CD8-positive, alpha-beta memory T cell (primary cell): ENCODE measurements around the gene SIPA1L3. TPM values are rescaled to one million over a fixed set of nuclear protein-coding genes. Genes with fewer than 3 reads are reported as not detected.

Source experiments
- CTCF ChIA-PET: fragments of 350-600 bp; sonication (Branson Sonifier 250); formaldehyde crosslinking; loops from one replicate; lab custom pipeline; 2021; ENCODE audit warnings: antibody characterized with exemption; lab: Charles Lee
- POLR2A ChIA-PET: fragments of 350-600 bp; sonication (Branson Sonifier 250); formaldehyde crosslinking; loops from one replicate; lab custom pipeline; 2021; ENCODE audit warnings: antibody characterized with exemption; lab: Charles Lee
- DNase-seq, 5 donors: peaks; one replicate each; pipeline versions ENCODE4 v3.0.0 to v3.0.0-alpha.2; 2020 to 2022; ENCODE audit warnings: mixed read lengths in 1 of 5
- H3K27ac ChIP-seq: one replicate; pipeline ENCODE4 v1.7.0; 2013; ENCODE audit warnings: low read depth, mild to moderate bottlenecking, low read length, moderate library complexity
- H3K27me3 ChIP-seq: 2 replicates; pipeline ENCODE4 v1.7.0; 2013; ENCODE audit warnings: low read length, mild to moderate bottlenecking; ENCODE audit not compliant: insufficient read depth, poor library complexity, severe bottlenecking
- H3K36me3 ChIP-seq: 2 replicates; pipeline ENCODE4 v1.7.0; 2013; ENCODE audit warnings: mild to moderate bottlenecking, low read length, moderate library complexity; ENCODE audit not compliant: insufficient read depth
- H3K4me1 ChIP-seq: 2 replicates; pipeline ENCODE4 v1.7.0; 2013; ENCODE audit warnings: mild to moderate bottlenecking, low read length, moderate library complexity; ENCODE audit not compliant: insufficient read depth
- H3K4me3 ChIP-seq: 2 replicates; pipeline ENCODE4 v1.7.0; 2013; ENCODE audit warnings: mild to moderate bottlenecking, low read length
- H3K9me3 ChIP-seq: 2 replicates; pipeline ENCODE4 v1.7.0; 2013; ENCODE audit warnings: mild to moderate bottlenecking, low read length
- H3K27ac Mint-ChIP-seq, 8 donors: one replicate each; pipeline ENCODE4 v1.8.0; 2020 to 2021; ENCODE audit warnings: mixed read lengths in 8 of 8, mild to moderate bottlenecking in 6 of 8, inconsistent platforms in 3 of 8, moderate library complexity in 3 of 8
- H3K27me3 Mint-ChIP-seq, 2 donors: one replicate each; pipeline ENCODE4 v1.8.0; 2020 to 2021; ENCODE audit warnings: mixed read lengths in 2 of 2, mild to moderate bottlenecking in 1 of 2, moderate library complexity in 1 of 2
- H3K36me3 Mint-ChIP-seq, 3 donors: one replicate each; pipeline ENCODE4 v1.8.0; 2020 to 2021; ENCODE audit warnings: mixed read lengths in 3 of 3, inconsistent platforms in 1 of 3, mild to moderate bottlenecking in 1 of 3
- H3K4me1 Mint-ChIP-seq, 3 donors: one replicate each; pipeline ENCODE4 v1.8.0; 2020 to 2021; ENCODE audit warnings: mixed read lengths in 3 of 3, inconsistent platforms in 1 of 3, mild to moderate bottlenecking in 1 of 3
- H3K4me3 Mint-ChIP-seq, 7 donors: one replicate each; pipeline ENCODE4 v1.8.0; 2020 to 2021; ENCODE audit warnings: mixed read lengths in 7 of 7, mild to moderate bottlenecking in 6 of 7, moderate library complexity in 4 of 7, inconsistent platforms in 2 of 7
- H3K9me3 Mint-ChIP-seq, 5 donors: one replicate each; pipeline ENCODE4 v1.8.0; 2020 to 2022; ENCODE audit warnings: mixed read lengths in 5 of 5, mild to moderate bottlenecking in 3 of 5, moderate library complexity in 2 of 5, inconsistent platforms in 1 of 5
- polyA plus RNA-seq: library from polyadenylated mRNA; unstranded; fragments of 300-500 nt; fragmentation: Illumina TruSeq; gene quantifications from one replicate; pipeline ENCODE4 v1.2.3, GENCODE V29; 2021
- total RNA-seq, 2 experiments: library from RNA; stranded (reverse); gene quantifications; one replicate each; pipeline ENCODE4 v1.2.3, GENCODE V29; 2021

The SIPA1L3 gene
- total and polyA plus RNA-seq, 3 experiments from 2014 or later = 5.4 to 14.8 (median 11.5) TPM

GRCh38 chr19:38056646-38057045 lies 149.6 kb downstream of the SIPA1L3 start:
- ChIA-PET POLR2A (no interaction called here), CTCF (no interaction called here)
- no peak overlapping the region for H3K27ac Mint-ChIP-seq
- Histone ChIP-seq H3K27me3 (no peaks in the 10 kb centered on the region), H3K4me1 (peaks cover 13% of the 10 kb centered on the region), H3K4me3 (no peak overlapping the region), H3K9me3 (no peaks in the 10 kb centered on the region), H3K36me3 (no peaks in the 10 kb centered on the region), H3K27ac (no peak overlapping the region)
- DNase-seq = no peak
- H3K27me3 Mint-ChIP-seq = no peaks in the 10 kb centered on the region
- H3K9me3 Mint-ChIP-seq = no peaks in the 10 kb centered on the region
- peaks cover 0 to 16% (median 9%) of the 10 kb centered on the region in 3 donors for H3K4me1 Mint-ChIP-seq
- H3K36me3 Mint-ChIP-seq = peaks cover 0 to 2% (median 0%) of the 10 kb centered on the region in 3 donors
- H3K4me3 Mint-ChIP-seq = no peak overlapping the region

DNA sequence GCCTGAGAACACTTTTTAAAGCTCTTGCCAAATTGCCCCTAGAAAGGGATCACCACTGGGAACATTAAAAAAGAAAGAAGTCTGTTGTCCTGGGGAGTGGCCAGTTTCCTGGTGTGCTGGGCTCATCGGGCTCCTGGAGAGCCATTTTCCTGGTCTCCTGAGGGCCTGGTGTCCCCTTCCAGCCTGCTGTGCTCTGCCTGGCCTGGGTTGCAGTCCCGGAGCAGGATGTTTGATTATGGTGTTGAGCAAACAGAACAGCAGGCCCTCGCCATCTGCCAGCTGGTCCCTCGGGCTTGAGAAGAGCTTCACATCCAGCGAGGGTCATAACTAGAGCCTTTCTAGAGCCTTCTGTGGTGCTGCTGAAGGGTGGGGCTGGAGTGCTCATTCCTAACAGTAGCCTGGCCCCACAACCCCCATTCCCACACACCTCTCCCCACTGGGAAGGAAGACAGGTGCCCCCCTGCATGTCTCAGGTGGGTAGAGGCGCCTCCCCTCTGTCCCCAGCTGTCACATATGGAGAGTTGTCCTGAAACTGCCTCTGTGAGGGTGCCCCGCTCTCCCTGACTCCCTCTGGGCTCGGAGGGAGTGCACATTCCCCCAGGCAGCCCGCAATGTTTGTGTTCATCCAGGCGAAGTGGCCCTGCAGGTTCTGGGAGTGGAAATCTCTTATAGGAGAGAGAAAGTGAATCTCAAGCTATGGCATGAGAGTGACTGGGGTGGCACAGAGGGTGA lies 151.1 kb downstream of the SIPA1L3 start:
- H3K27me3 ChIP-seq = no peaks in the 10 kb centered on the region
- Mint-ChIP-seq H3K36me3 (peaks cover 0 to 5% (median 0%) of the 10 kb centered on the region in 3 donors), H3K4me1 (peaks cover 0 to 16% (median 11%) of the 10 kb centered on the region in 3 donors), H3K27me3 (no peaks in the 10 kb centered on the region), H3K27ac (peak overlapping the region in 2 of 8 donors; percentile 19 to 52), H3K9me3 (no peaks in the 10 kb centered on the region), H3K4me3 (peak overlapping the region in 1 of 7 donors; percentile 54)
- no peaks in the 10 kb centered on the region for H3K9me3 ChIP-seq
- DNase-seq = no peak
- H3K27ac ChIP-seq = no peak overlapping the region
- no peaks in the 10 kb centered on the region for H3K36me3 ChIP-seq
- H3K4me3 ChIP-seq = no peak overlapping the region
- H3K4me1 ChIP-seq = peaks cover 13% of the 10 kb centered on the region
- CTCF ChIA-PET = interaction anchor here (0.8 kb wide), 1 partner anchor 156 kb away, joined by 3 read pairs; no protein-coding TSS in a partner anchor
- POLR2A ChIA-PET = no interaction called here

- Mint-ChIP-seq H3K9me3 (no peaks in the 10 kb centered on the region), H3K27ac (peak overlapping the region in 1 of 8 donors; percentile 17), H3K4me1 (peaks cover 0 to 16% (median 11%) of the 10 kb centered on the region in 3 donors), H3K27me3 (no peaks in the 10 kb centered on the region), H3K4me3 (no peak overlapping the region), H3K36me3 (peaks cover 0 to 5% (median 2%) of the 10 kb centered on the region in 3 donors)
- Histone ChIP-seq H3K27me3 (no peaks in the 10 kb centered on the region), H3K4me1 (peaks cover 13% of the 10 kb centered on the region), H3K4me3 (no peak overlapping the region), H3K27ac (no peak overlapping the region), H3K9me3 (no peaks in the 10 kb centered on the region), H3K36me3 (no peaks in the 10 kb centered on the region)
- CTCF ChIA-PET = no interaction called here
- DNase-seq = no peak
- POLR2A ChIA-PET = no interaction called here
These were observed 152.9 kb downstream of the SIPA1L3 start for GRCh38 chr19:38059897-38060296.

DNA sequence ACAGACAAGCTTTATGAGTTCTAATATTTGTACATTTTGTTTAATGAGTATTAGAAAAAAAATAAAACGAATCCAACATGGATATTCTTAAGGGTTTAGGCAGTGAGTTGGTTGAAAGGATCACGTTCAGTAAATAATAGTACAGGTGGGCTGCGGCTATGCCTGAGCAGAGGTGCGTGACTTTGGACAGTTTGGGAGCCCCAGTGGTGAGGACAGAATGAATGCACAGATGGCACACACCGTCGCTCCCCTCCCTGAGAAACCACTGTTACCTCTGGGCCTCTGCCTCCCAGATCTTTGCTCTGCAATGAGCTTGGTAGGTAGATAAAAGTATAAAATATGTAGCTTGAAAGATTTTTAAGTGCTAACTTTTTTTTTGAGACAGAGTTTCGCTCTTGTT lies 153.3 kb downstream of the SIPA1L3 start:
- peaks cover 13% of the 10 kb centered on the region for H3K4me1 ChIP-seq
- H3K27ac ChIP-seq = no peak overlapping the region
- H3K4me3 Mint-ChIP-seq = no peak overlapping the region
- H3K9me3 Mint-ChIP-seq = no peaks in the 10 kb centered on the region
- no peak overlapping the region for H3K4me3 ChIP-seq
- peaks cover 0 to 16% (median 11%) of the 10 kb centered on the region in 3 donors for H3K4me1 Mint-ChIP-seq
- H3K27ac Mint-ChIP-seq = peak overlapping the region in 1 of 8 donors; percentile 17
- no peaks in the 10 kb centered on the region for H3K9me3 ChIP-seq
- no peak for DNase-seq
- H3K36me3 Mint-ChIP-seq = peaks cover 0 to 5% (median 2%) of the 10 kb centered on the region in 3 donors
- H3K27me3 Mint-ChIP-seq = no peaks in the 10 kb centered on the region
- H3K36me3 ChIP-seq = no peaks in the 10 kb centered on the region
- POLR2A ChIA-PET = no interaction called here
- no peaks in the 10 kb centered on the region for H3K27me3 ChIP-seq
- CTCF ChIA-PET = no interaction called here

GRCh38 chr19:38061294-38061693 lies 154.3 kb downstream of the SIPA1L3 start:
- Mint-ChIP-seq H3K4me3 (no peak overlapping the region), H3K27me3 (no peaks in the 10 kb centered on the region), H3K27ac (peak overlapping the region in 1 of 8 donors; percentile 66), H3K4me1 (peaks cover 0 to 13% (median 10%) of the 10 kb centered on the region in 3 donors), H3K9me3 (no peaks in the 10 kb centered on the region), H3K36me3 (peaks cover 0 to 5% (median 2%) of the 10 kb centered on the region in 3 donors)
- Histone ChIP-seq H3K9me3 (no peaks in the 10 kb centered on the region), H3K27me3 (no peaks in the 10 kb centered on the region), H3K27ac (no peak overlapping the region), H3K4me3 (no peak overlapping the region), H3K36me3 (no peaks in the 10 kb centered on the region), H3K4me1 (peaks cover 13% of the 10 kb centered on the region)
- DNase-seq = no peak
- CTCF ChIA-PET = no interaction called here
- POLR2A ChIA-PET = no interaction called here

GRCh38 chr19:38062959-38063761 lies 156.2 kb downstream of the SIPA1L3 start:
- Histone ChIP-seq H3K36me3 (no peaks in the 10 kb centered on the region), H3K4me1 (peaks cover 13% of the 10 kb centered on the region), H3K27ac (no peak overlapping the region), H3K27me3 (no peaks in the 10 kb centered on the region), H3K4me3 (no peak overlapping the region), H3K9me3 (no peaks in the 10 kb centered on the region)
- H3K4me3 Mint-ChIP-seq = no peak overlapping the region
- CTCF ChIA-PET = no interaction called here
- H3K27ac Mint-ChIP-seq = peak overlapping the region in 1 of 8 donors; percentile 58
- H3K9me3 Mint-ChIP-seq = no peaks in the 10 kb centered on the region
- DNase-seq = no peak
- POLR2A ChIA-PET = no interaction called here
- H3K27me3 Mint-ChIP-seq = no peaks in the 10 kb centered on the region
- peaks cover 0 to 7% (median 2%) of the 10 kb centered on the region in 3 donors for H3K36me3 Mint-ChIP-seq
- peaks cover 0 to 9% (median 7%) of the 10 kb centered on the region in 3 donors for H3K4me1 Mint-ChIP-seq

DNA sequence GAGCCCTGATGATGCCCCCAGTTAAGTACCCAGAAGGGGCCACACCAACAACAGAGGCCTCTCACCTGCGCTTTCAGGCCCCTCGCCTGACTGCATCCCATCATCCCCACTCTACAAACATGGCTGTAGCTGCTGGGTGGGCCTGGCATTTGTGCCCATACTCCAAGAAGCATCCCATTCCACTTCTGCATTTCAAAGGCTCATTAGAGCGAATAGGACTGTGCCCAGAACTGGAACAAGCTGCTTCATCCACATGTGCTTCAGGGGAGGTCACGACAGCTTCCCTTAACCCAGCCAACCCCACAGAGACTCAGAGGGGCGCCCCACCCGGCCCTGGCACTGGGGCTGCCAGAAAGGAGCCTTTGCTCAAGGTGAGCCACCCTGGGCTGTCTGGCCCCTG lies 156.9 kb downstream of the SIPA1L3 start:
- DNase-seq = no peak
- H3K27ac Mint-ChIP-seq = no peak overlapping the region
- H3K4me1 Mint-ChIP-seq = peaks cover 0 to 6% (median 4%) of the 10 kb centered on the region in 3 donors
- H3K4me3 Mint-ChIP-seq = no peak overlapping the region
- Histone ChIP-seq H3K4me3 (no peak overlapping the region), H3K27ac (no peak overlapping the region), H3K27me3 (no peaks in the 10 kb centered on the region), H3K9me3 (no peaks in the 10 kb centered on the region), H3K4me1 (peaks cover 13% of the 10 kb centered on the region), H3K36me3 (no peaks in the 10 kb centered on the region)
- no peaks in the 10 kb centered on the region for H3K27me3 Mint-ChIP-seq
- ChIA-PET POLR2A (no interaction called here), CTCF (no interaction called here)
- H3K9me3 Mint-ChIP-seq = no peaks in the 10 kb centered on the region
- H3K36me3 Mint-ChIP-seq = peaks cover 0 to 7% (median 2%) of the 10 kb centered on the region in 3 donors
